IPS-20b (cell line): ENCODE results near the gene SREK1IP1.

ENCODE experiments used
- H3K27ac ChIP-seq: one replicate; pipeline ENCODE4 v1.5.1; 2013; ENCODE audit warnings: low read length
- H3K27me3 ChIP-seq: 2 replicates; pipeline ENCODE4 v1.6.1; 2013; ENCODE audit warnings: mild to moderate bottlenecking, low read length, inconsistent platforms; ENCODE audit not compliant: insufficient read depth
- H3K36me3 ChIP-seq: 2 replicates; pipeline ENCODE4 v1.6.1; 2013; ENCODE audit warnings: low read depth, mild to moderate bottlenecking, inconsistent platforms, low read length, moderate library complexity; ENCODE audit not compliant: insufficient read depth
- H3K4me1 ChIP-seq: 2 replicates; pipeline ENCODE4 v1.6.1; 2013; ENCODE audit warnings: mild to moderate bottlenecking, control low read depth, inconsistent platforms, low read length, moderate library complexity; ENCODE audit not compliant: insufficient read depth
- H3K4me3 ChIP-seq: 2 replicates; pipeline ENCODE4 v1.5.1; 2013; ENCODE audit warnings: mild to moderate bottlenecking, low read length, inconsistent platforms
- H3K9ac ChIP-seq: 2 replicates; pipeline ENCODE4 v1.6.1; 2013; ENCODE audit warnings: low read depth, mild to moderate bottlenecking, inconsistent platforms, low read length, moderate library complexity
- H3K9me3 ChIP-seq: 2 replicates; pipeline ENCODE4 v1.6.1; 2013; ENCODE audit warnings: mild to moderate bottlenecking, low read depth, low read length, inconsistent platforms; ENCODE audit not compliant: insufficient read depth

Gene SREK1IP1

DNA sequence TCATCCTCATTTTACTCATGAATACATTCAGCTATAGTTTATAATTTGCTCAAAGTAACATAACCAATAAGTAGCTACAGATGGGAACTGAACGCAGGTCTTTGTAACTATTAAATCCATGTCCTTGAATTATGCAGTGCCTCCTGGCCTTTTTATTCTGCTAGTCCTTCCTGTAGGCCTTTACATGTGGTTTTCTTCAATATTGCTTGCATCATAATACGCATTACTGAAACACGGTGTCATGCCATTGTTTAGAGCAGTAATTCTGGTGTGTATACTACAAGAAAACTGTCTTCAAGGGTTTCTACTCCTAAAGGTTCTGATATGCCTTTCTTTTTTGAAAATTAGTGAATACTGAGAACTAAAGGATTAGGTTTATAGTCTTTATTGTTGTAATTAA is 21.0 kb upstream of the SREK1IP1 start:
- Histone ChIP-seq H3K9ac (no peak overlapping the region), H3K4me3 (no peak overlapping the region), H3K27ac (no peak overlapping the region), H3K27me3 (no peaks in the 10 kb centered on the region), H3K9me3 (no peaks in the 10 kb centered on the region), H3K36me3 (peaks cover 30% of the 10 kb centered on the region), H3K4me1 (no peaks in the 10 kb centered on the region)

DNA sequence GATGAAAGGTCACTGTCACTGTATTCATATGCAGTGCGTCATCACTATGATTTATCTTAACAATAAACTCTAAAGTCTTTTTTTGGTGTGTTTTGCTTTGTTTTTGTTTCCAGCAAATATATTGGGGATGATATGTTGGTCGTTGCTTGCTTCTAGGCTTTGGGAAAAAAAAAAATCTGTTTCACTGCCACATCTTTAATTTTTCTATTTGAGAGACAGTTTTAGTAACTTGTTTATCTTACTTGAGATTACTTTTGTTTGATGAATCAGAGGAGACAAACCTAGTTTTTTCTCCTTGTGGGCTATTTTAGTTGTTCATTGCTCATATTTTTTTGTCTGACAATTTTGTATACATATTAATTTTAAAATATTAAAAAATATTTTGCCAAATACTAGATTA is 19.7 kb upstream of the SREK1IP1 start:
- Histone ChIP-seq H3K9me3 (no peaks in the 10 kb centered on the region), H3K36me3 (peaks cover 26% of the 10 kb centered on the region), H3K4me3 (no peak overlapping the region)

DNA sequence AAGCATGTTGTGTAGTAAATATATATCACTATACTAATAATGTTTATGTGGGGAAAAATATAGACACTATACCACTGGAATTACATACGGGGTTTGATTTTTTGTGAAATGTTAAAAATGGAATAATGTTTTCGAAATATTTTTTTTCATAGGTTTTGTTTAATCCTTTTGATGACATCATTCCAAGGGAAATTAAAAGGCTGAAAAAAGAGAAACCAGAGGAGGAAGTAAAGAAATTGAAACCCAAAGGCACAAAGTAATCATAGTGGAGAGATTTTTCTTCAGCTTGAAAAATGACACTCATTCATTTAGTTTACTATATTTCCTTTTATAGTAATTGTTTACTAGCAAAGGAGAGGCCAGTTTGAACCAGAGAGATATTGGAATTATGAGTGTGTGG is 17.9 kb upstream of the SREK1IP1 start:
- Histone ChIP-seq H3K9me3 (no peaks in the 10 kb centered on the region), H3K27me3 (no peaks in the 10 kb centered on the region), H3K4me3 (no peak overlapping the region), H3K4me1 (no peaks in the 10 kb centered on the region), H3K36me3 (peaks cover 20% of the 10 kb centered on the region), H3K27ac (no peak overlapping the region), H3K9ac (no peak overlapping the region)

More for the DNA sequence above, 19.7 kb upstream of the SREK1IP1 start:
- no peaks in the 10 kb centered on the region for H3K4me1 ChIP-seq
- H3K27me3 ChIP-seq, result no peaks in the 10 kb centered on the region
- no peak overlapping the region for H3K27ac ChIP-seq
- H3K9ac ChIP-seq, result no peak overlapping the region

DNA sequence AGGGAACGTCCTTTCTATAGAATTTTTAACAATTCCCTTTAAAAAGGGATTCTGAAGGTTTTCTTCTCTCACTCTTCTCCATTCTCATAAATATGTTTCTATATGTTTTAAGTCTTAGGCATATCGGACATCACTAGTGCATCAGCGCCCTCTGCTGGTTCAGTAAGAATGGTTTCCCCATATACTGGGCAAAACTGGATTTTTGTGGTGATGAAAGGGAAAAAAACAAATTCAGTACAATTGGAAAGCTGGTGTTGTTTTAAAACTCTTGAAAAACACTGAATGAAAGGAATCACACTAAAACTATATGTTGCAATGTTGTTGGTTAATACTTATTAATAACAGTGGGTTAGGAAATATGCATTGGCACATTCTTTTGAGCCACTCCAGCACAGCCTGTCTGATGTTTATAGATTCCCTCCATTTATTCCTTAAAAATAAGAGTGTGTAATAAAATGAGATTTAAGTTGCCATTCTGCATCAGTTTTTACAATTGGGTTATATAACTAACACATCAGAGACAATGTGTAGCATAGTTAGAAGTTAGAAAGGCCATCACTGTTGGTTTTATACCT is 16.0 kb upstream of the SREK1IP1 start:
- Histone ChIP-seq H3K36me3 (peaks cover 18% of the 10 kb centered on the region), H3K4me1 (no peaks in the 10 kb centered on the region), H3K27me3 (no peaks in the 10 kb centered on the region), H3K9me3 (no peaks in the 10 kb centered on the region), H3K9ac (no peak overlapping the region), H3K27ac (no peak overlapping the region), H3K4me3 (no peak overlapping the region)

DNA sequence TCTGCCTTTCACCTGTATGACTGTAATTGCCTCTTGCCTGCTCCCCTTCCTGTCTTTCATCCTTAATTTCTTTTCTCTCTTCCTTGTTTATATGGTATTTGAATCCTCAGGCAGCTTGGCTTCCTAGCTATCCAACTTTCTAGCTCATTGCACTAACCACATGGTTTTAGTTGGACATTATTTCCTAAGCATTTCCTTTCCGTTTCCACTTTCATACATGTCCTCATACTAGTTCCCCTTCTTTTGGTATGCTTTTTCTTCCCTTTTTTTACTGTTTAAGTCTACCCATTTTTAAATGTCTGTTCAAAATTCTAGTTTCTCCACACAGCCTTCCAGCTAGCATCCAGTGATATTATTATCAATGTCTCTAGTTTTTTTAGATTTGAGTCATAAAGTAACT is 6.8 kb upstream of the SREK1IP1 start:
- H3K9me3 ChIP-seq, result no peaks in the 10 kb centered on the region
- no peak overlapping the region for H3K4me3 ChIP-seq
- no peaks in the 10 kb centered on the region for H3K4me1 ChIP-seq
- peaks cover 23% of the 10 kb centered on the region for H3K36me3 ChIP-seq
- H3K9ac ChIP-seq, result no peak overlapping the region
- no peaks in the 10 kb centered on the region for H3K27me3 ChIP-seq
- H3K27ac ChIP-seq, result no peak overlapping the region

DNA sequence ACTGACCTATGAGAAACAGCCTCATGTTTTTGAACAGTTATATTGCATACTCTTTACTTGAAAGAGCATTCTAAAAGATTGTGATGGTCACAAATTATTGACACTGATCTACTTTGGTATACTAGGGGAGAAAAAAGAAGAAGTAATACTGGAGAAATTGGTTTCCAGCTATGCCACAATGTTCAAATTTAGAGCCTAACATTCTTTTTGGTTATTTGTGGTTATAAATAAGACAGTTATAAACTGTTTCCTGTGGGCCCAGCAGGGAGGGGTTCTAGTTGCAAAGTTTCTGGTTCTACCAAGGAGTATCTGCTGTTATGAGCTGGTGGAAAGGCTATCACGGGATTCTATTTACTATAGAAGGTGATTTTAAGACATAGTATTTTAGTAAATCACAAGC is 5.0 kb upstream of the SREK1IP1 start:
- Histone ChIP-seq H3K9me3 (no peaks in the 10 kb centered on the region), H3K27ac (no peak overlapping the region), H3K4me1 (no peaks in the 10 kb centered on the region), H3K27me3 (no peaks in the 10 kb centered on the region), H3K36me3 (peaks cover 23% of the 10 kb centered on the region), H3K4me3 (no peak overlapping the region), H3K9ac (no peak overlapping the region)

DNA sequence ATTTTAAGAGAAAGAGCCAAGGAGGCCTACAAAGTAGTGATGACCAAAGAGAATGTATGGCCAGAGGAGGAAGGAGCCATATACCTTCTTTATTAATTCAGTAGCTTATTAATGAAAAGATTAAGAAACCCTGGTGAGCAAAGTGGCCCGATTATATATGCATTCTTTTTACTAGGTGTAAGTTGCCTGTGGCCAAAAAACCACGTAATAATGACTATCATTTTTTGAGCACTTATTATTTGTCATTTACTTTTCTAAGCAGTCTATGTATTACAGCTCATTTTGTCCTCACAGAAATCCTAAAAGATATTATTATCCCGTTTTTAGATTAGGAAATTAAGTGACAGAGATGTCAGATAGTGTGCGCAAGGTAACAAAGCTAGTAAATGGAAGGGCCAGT is 3.2 kb upstream of the SREK1IP1 start:
- peaks cover 7% of the 10 kb centered on the region for H3K4me1 ChIP-seq
- peaks cover 26% of the 10 kb centered on the region for H3K36me3 ChIP-seq
- no peaks in the 10 kb centered on the region for H3K9me3 ChIP-seq
- no peak overlapping the region for H3K9ac ChIP-seq
- H3K27ac ChIP-seq, result no peak overlapping the region
- H3K4me3 ChIP-seq, result no peak overlapping the region
- H3K27me3 ChIP-seq, result no peaks in the 10 kb centered on the region

DNA sequence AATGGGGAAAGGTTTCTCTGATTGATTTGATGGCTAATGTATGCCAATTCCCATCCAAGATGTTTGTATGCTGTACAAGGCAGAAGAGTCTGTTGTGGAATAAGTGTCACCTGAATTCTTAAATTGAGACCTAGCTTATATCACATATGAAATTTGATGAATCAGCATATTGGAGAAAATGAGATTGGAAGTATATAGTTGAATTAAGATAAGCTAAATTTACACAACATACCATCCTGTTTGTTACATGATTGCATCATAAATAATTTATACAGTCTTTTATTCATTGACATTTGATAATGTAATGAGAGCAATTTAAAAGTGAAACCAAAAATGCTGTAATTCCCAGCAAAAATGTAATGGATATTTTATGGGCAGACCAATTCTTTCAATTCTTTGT is 1.4 kb upstream of the SREK1IP1 start:
- H3K4me3 ChIP-seq, result peak overlapping the region; percentile 100
- peaks cover 27% of the 10 kb centered on the region for H3K36me3 ChIP-seq
- H3K9ac ChIP-seq, result peak overlapping the region; percentile 97; the same call in 1 of the 2 replicates
- no peaks in the 10 kb centered on the region for H3K9me3 ChIP-seq
- H3K27me3 ChIP-seq, result no peaks in the 10 kb centered on the region
- H3K4me1 ChIP-seq, result peaks cover 7% of the 10 kb centered on the region
- H3K27ac ChIP-seq, result no peak overlapping the region

DNA sequence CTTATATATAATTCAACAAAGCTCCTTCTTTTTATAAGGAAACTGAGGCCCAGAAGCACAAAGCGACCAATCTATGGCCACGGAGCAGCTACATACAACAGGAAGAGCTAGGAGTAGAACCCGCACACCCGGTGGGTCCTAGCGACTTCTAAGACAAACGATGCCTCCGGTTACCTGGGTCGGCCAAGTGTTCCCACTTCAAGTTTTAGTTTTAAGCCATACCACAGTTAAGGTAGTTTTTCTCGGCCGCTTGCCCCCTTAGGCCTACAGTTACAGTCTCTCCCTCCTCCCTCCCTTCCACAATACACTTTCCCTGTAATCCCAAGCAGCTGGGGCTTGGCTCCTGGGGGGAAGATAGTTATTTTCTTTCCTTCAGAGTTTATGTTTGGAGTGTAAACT is 533 bp downstream of the SREK1IP1 start:
- Histone ChIP-seq H3K4me1 (peaks cover 7% of the 10 kb centered on the region), H3K36me3 (peaks cover 43% of the 10 kb centered on the region), H3K9ac (peak overlapping the region; percentile 97), H3K9me3 (no peaks in the 10 kb centered on the region), H3K4me3 (peak overlapping the region; percentile 100), H3K27me3 (no peaks in the 10 kb centered on the region), H3K27ac (peak overlapping the region; percentile 90)

DNA sequence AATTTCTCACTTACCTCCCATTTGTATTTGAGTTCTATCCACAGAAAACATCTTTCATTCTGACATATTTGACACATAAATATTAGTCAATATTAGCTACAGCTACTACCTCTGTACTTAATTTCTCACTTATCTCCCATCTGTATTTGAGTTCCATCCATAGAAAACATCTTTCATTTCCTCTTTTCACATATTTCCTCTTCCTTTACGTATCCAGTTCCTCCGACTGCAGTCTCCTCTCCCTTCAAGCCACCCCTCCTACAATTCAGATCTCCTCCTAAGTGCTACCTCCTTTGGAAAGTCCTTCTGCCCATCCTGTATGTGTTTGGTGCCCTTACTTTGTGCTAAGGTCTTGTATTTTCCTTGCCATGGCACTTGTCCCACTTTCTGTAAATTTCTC is 1.6 kb downstream of the SREK1IP1 start:
- Histone ChIP-seq H3K9ac (peak overlapping the region; percentile 97; the same call in 1 of the 2 replicates), H3K4me3 (peak overlapping the region; percentile 100), H3K27me3 (no peaks in the 10 kb centered on the region)

DNA sequence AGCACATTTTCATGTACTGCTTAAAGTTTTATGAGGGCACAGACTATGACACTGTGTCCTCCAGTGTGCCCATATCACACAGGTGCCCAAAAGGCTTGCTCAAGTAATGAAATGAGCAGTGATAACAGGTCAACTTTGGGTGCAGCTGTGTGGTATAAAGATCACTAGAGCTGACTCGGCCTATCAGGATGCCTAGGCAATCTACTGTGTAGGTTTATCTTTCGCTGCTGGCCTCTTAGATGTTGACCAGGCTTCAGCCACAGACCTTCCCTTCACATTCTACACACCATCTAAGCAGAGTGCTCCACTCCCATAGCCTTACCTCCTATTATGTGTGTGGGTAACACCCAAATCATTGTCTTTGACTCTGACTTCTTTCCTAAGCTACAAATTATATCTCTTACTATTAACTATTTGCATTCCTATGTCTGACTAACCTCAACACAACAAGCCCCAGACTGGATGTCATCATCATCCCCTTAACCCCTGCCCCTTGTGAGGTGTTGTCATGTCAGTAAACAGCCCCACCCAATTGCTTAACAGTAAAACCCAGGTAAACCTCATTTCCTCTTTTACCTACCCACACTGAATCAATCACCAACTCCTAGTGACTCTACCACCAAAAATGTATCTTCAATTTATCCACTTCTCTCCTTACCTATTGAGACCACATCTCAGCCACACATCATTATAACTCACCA is 2.5 kb downstream of the SREK1IP1 start:
- H3K4me1 ChIP-seq, result peaks cover 12% of the 10 kb centered on the region

More for the DNA sequence above, 1.6 kb downstream of the SREK1IP1 start:
- peaks cover 7% of the 10 kb centered on the region for H3K4me1 ChIP-seq
- no peak overlapping the region for H3K27ac ChIP-seq
- no peaks in the 10 kb centered on the region for H3K9me3 ChIP-seq
- peaks cover 43% of the 10 kb centered on the region for H3K36me3 ChIP-seq

DNA sequence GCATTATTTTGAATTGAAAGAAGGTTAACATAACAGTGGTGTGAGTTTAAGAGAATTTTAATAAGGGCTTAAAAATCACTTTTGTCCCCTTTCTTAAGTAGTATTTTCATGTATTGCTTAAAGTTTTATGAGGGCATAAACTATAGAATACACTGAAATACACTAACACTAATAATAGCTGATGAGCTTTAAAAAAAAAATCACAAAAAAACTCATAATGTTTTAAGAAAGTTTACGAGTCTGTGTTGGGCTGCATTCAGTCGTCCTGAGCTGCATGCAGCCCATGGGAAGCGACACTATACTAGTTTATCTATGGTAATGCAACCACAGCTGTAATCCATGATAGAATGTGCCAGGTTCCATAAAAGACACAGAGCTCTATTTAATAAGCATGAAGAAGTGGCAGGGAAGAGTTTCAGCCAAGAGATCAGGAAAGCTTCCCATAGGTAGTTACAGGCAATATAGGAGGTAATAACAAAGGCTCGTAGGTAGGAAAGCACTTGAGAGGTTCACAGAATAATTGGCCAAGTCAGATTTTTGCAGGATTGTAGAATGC is 4.5 kb downstream of the SREK1IP1 start:
- H3K9ac ChIP-seq, result no peak overlapping the region
- peaks cover 54% of the 10 kb centered on the region for H3K36me3 ChIP-seq
- no peak overlapping the region for H3K4me3 ChIP-seq
- H3K9me3 ChIP-seq, result no peaks in the 10 kb centered on the region
- H3K4me1 ChIP-seq, result peaks cover 18% of the 10 kb centered on the region
- H3K27me3 ChIP-seq, result no peaks in the 10 kb centered on the region
- no peak overlapping the region for H3K27ac ChIP-seq

More for the DNA sequence above, 2.5 kb downstream of the SREK1IP1 start:
- H3K9me3 ChIP-seq, result no peaks in the 10 kb centered on the region
- H3K9ac ChIP-seq, result no peak overlapping the region
- peaks cover 51% of the 10 kb centered on the region for H3K36me3 ChIP-seq
- H3K27ac ChIP-seq, result no peak overlapping the region
- H3K27me3 ChIP-seq, result no peaks in the 10 kb centered on the region
- no peak overlapping the region for H3K4me3 ChIP-seq
